HG02678 (cell line): ENCODE measurements around the gene ADRB2.
"Not testable (repeated sequence)": the region's sequence is repeated elsewhere in the genome, so short reads cannot be mapped to it uniquely, and the experiment has no call there.

Experiments used
- ATAC-seq: cut with Tn5 transposase; IDR thresholded peaks from one replicate; pipeline ENCODE4 v1.9.1; 2021; ENCODE audit warnings: mild to moderate bottlenecking, moderate library complexity; ENCODE audit not compliant: unreplicated experiment

Gene ADRB2

GRCh38 chr5:148853868-148854267 lies 27.5 kb downstream of the ADRB2 start:
- peak; percentile 71 for ATAC-seq

- no peak for ATAC-seq
These were observed 29.0 kb downstream of the ADRB2 start for GRCh38 chr5:148855249-148856008.

GRCh38 chr5:148856009-148856367 lies 29.6 kb downstream of the ADRB2 start:
- ATAC-seq = no peak

GRCh38 chr5:148856424-148856823 lies 30.0 kb downstream of the ADRB2 start:
- no peak for ATAC-seq

GRCh38 chr5:148857474-148857873 lies 31.1 kb downstream of the ADRB2 start:
- no peak for ATAC-seq

- ATAC-seq = no peak
These were observed 31.7 kb downstream of the ADRB2 start for GRCh38 chr5:148858106-148858505.

- no peak for ATAC-seq
These were observed 32.1 kb downstream of the ADRB2 start for GRCh38 chr5:148858547-148858946.

GRCh38 chr5:148859703-148860102 lies 33.3 kb downstream of the ADRB2 start:
- ATAC-seq = no peak

GRCh38 chr5:148860599-148860998 lies 34.2 kb downstream of the ADRB2 start:
- no peak for ATAC-seq

GRCh38 chr5:148861088-148861487 lies 34.7 kb downstream of the ADRB2 start:
- ATAC-seq = no peak

GRCh38 chr5:148861696-148862095 lies 35.3 kb downstream of the ADRB2 start:
- ATAC-seq = no peak

GRCh38 chr5:148864113-148864841 lies 37.9 kb downstream of the ADRB2 start:
- no peak for ATAC-seq

GRCh38 chr5:148866024-148866423 lies 39.6 kb downstream of the ADRB2 start:
- no peak for ATAC-seq

GRCh38 chr5:148873120-148873519 lies 46.7 kb downstream of the ADRB2 start:
- no peak for ATAC-seq

GRCh38 chr5:148873690-148874485 lies 47.5 kb downstream of the ADRB2 start:
- ATAC-seq = no peak

- ATAC-seq = no peak
These were observed 48.9 kb downstream of the ADRB2 start for GRCh38 chr5:148875205-148875875.

GRCh38 chr5:148877436-148877835 lies 51.0 kb downstream of the ADRB2 start:
- ATAC-seq = not testable (repeated sequence)
